KOPT-K1 (cell line): ENCODE measurements around the gene DDR1.

Experiments used
- H3K27ac ChIP-seq: fragments of 200-600 bp; sonication (generic); 2 replicates; pipeline ENCODE4 v1.5.1; 2016; ENCODE audit warnings: antibody characterized with exemption, mild to moderate bottlenecking, low read depth, low read length; ENCODE audit not compliant: poor library complexity, severe bottlenecking
- H3K36me3 ChIP-seq: fragments of 200-600 bp; sonication (generic); 2 replicates; pipeline ENCODE4 v1.5.1; 2017; ENCODE audit warnings: antibody characterized with exemption, mild to moderate bottlenecking, low read length, moderate library complexity; ENCODE audit not compliant: insufficient read depth
- H3K9me3 ChIP-seq: fragments of 200-600 bp; sonication (generic); 2 replicates; pipeline ENCODE4 v1.5.1; 2017; ENCODE audit warnings: antibody characterized with exemption, low read length, mild to moderate bottlenecking; ENCODE audit not compliant: insufficient read depth, poor library complexity, severe bottlenecking

DDR1 gene

GRCh38 chr6:30883685-30884520 lies at the start of gene DDR1:
TSS of gene DDR1 (plus strand) at chr6:30884519. CDS start at chr6:30888730, 4,211 bp downstream.
- peak within 1 kb of the TSS; percentile 48 for H3K27ac ChIP-seq
- no peaks in the 10 kb centered on the region for H3K9me3 ChIP-seq
- no peaks in the 10 kb centered on the region for H3K36me3 ChIP-seq

- Histone ChIP-seq H3K9me3 (no peaks in the 10 kb centered on the region), H3K27ac (peak overlapping the region; percentile 78), H3K36me3 (no peaks in the 10 kb centered on the region)
Measured at GRCh38 chr6:30834646-30835045, 49.7 kb upstream of the DDR1 start.

- Histone ChIP-seq H3K27ac (peak overlapping the region; percentile 78), H3K9me3 (no peaks in the 10 kb centered on the region), H3K36me3 (no peaks in the 10 kb centered on the region)
Measured at GRCh38 chr6:30835576-30835975, 48.7 kb upstream of the DDR1 start.

GRCh38 chr6:30836431-30836866 lies 47.9 kb upstream of the DDR1 start:
- H3K9me3 ChIP-seq = no peaks in the 10 kb centered on the region
- H3K27ac ChIP-seq = no peak overlapping the region
- H3K36me3 ChIP-seq = no peaks in the 10 kb centered on the region

- no peaks in the 10 kb centered on the region for H3K9me3 ChIP-seq
- no peak overlapping the region for H3K27ac ChIP-seq
- H3K36me3 ChIP-seq = no peaks in the 10 kb centered on the region
Measured at GRCh38 chr6:30836957-30837356, 47.4 kb upstream of the DDR1 start.

- H3K9me3 ChIP-seq = no peaks in the 10 kb centered on the region
- H3K36me3 ChIP-seq = no peaks in the 10 kb centered on the region
- H3K27ac ChIP-seq = no peak overlapping the region
Measured at GRCh38 chr6:30837432-30837831, 46.9 kb upstream of the DDR1 start.

GRCh38 chr6:30837870-30838269 lies 46.4 kb upstream of the DDR1 start:
- H3K9me3 ChIP-seq = no peaks in the 10 kb centered on the region
- no peaks in the 10 kb centered on the region for H3K36me3 ChIP-seq
- no peak overlapping the region for H3K27ac ChIP-seq

- Histone ChIP-seq H3K36me3 (no peaks in the 10 kb centered on the region), H3K9me3 (no peaks in the 10 kb centered on the region), H3K27ac (no peak overlapping the region)
Measured at GRCh38 chr6:30839671-30840070, 44.6 kb upstream of the DDR1 start.

GRCh38 chr6:30840084-30840934 lies 44.0 kb upstream of the DDR1 start:
- H3K27ac ChIP-seq = no peak overlapping the region
- no peaks in the 10 kb centered on the region for H3K9me3 ChIP-seq
- no peaks in the 10 kb centered on the region for H3K36me3 ChIP-seq

GRCh38 chr6:30840935-30841643 lies 43.2 kb upstream of the DDR1 start:
- no peaks in the 10 kb centered on the region for H3K36me3 ChIP-seq
- peak overlapping the region; percentile 10 for H3K27ac ChIP-seq
- no peaks in the 10 kb centered on the region for H3K9me3 ChIP-seq

- no peaks in the 10 kb centered on the region for H3K9me3 ChIP-seq
- peak overlapping the region; percentile 10 for H3K27ac ChIP-seq
- H3K36me3 ChIP-seq = no peaks in the 10 kb centered on the region
Measured at GRCh38 chr6:30841644-30842504, 42.4 kb upstream of the DDR1 start.

- Histone ChIP-seq H3K9me3 (no peaks in the 10 kb centered on the region), H3K27ac (peak overlapping the region; percentile 46), H3K36me3 (no peaks in the 10 kb centered on the region)
Measured at GRCh38 chr6:30842754-30843610, 41.3 kb upstream of the DDR1 start.

- Histone ChIP-seq H3K36me3 (no peaks in the 10 kb centered on the region), H3K9me3 (no peaks in the 10 kb centered on the region), H3K27ac (peak overlapping the region; percentile 46)
Measured at GRCh38 chr6:30843611-30843998, 40.7 kb upstream of the DDR1 start.
